HG02798 (cell line): Measurements from ENCODE around the gene FAM163B.

Experiments
- ATAC-seq: cut with Tn5 transposase; IDR thresholded peaks from one replicate; pipeline ENCODE4 v1.9.1; 2021; ENCODE audit warnings: mild to moderate bottlenecking; ENCODE audit not compliant: unreplicated experiment, poor library complexity

FAM163B gene

DNA sequence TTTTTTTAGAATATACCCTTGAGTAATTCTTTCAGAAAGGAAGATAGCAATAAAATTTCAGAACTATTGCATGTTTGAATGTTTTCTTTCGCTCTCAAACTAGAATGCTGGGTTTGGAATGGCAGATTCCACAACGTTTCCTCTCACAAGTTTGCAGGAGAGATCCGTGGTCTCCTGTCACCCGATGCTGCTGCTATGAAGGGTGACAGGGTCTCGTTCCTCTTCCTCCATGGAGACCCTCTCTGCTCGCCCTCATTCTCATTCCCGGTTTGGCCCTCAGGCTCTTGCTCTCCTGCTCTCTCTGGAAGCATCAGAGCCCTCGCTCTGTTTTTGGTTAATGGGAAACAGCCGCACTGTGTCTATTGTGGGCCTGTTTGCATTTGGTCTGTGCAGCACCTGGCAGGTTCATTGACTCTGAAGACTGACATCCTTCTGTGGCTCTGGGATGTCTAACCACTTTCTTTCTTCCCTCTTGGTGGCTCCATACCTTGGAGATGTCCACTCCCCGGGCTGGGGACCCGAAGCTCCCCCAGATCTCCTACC, 12.6 kb upstream of the FAM163B start:
- ATAC-seq, result no peak

DNA sequence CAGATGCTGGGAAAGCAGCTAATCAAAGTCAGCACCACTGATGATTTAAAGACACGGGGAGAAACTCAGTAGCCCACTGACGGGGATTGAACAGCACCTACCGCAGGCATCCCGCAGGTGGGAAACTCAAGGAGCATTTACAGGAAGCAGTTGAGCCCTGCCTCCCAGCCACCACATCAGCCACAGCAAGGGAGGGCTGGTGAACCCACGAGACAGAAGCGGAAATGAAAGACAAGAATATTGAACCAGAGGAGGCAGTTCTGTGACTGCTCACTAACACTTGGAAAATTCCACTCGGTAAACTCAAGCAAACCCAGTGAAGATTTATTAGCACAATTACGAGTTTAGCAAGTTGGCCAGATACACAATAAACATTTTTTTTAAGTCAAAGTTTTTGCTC, 10.6 kb upstream of the FAM163B start:
- no peak for ATAC-seq

DNA sequence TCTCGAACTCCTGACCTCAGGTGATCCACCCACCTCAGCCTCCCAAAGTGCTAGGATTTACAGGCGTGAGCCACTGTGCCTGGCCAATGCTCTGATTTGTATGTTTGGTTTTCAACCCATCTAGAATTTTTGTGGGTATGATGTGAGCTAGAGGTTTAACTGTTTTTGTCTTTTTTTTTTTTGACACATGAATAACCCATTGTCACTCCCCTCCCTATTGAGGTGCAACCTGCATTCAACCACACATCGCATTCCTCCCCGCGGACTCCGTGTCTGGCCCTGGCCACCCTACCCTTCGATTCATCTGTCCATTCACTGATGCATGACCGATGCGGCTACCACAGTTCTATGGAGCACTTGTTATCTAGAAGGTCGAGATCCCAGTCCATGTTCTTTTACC, 9.5 kb upstream of the FAM163B start:
- no peak for ATAC-seq

DNA sequence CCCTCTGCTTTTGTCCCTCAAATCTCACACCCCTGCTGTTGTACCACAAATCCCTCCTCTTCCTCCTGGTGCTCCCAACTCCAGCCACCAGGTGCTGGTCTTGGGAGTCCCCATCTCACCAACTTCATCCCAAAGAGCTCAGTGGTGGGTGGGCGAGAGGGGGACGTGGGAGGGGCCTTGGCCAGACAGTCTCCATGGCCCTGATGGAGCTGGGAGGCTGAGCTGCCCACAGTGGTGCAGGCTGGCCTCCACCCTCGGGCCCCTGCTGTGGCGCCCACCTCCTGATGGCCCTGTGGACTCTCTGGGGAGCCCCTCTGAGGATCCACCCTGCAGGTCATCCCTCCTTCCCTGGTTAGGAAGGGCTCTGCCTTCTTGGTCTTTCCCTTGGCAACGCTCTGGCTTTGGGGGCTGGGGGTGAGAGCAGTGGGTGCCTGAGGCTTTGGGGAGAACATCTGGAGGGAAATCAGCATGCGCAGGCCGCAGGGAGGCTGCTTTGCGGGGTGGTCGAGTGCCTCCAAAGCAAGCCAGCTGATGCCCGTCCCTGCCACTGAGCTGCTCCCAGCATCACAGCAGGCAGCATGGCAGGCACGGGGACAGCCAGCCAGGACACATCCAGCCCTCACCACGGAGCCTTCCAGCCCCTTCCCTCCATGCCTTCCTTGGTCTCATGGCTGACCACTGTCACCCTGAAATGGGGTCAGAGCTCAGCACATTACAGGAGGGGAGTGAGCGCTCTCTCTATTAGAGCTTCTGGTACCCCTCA, 7.6 kb upstream of the FAM163B start:
- ATAC-seq, result no peak

DNA sequence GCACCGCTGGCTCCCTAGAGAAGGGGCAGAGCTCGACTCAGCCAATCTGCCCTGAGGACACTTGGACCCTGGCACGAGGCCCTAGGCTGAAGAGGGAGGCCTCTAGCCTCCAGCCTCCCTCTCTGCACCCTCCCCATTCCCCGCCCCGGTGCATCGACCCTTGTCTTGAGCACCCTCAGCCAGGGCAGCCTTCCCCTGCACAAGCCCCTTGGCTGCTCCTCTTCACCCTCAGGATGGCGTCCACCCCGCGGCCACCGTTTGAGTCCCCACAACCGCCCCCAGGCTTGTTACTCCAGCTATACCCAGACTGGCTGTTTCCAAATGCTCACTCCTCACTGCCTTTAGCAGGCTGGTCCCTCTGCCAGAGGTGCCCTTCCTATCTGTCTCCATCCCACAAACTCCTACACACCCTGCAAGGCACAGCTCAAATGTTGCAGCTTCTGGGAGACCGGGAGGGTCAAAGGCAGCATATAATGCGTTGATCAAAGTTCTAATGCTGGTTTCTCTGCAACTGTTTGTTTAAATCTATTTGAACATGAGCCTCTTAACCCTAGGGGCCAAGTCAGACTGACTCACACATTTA, 6.5 kb upstream of the FAM163B start:
- ATAC-seq, result no peak

DNA sequence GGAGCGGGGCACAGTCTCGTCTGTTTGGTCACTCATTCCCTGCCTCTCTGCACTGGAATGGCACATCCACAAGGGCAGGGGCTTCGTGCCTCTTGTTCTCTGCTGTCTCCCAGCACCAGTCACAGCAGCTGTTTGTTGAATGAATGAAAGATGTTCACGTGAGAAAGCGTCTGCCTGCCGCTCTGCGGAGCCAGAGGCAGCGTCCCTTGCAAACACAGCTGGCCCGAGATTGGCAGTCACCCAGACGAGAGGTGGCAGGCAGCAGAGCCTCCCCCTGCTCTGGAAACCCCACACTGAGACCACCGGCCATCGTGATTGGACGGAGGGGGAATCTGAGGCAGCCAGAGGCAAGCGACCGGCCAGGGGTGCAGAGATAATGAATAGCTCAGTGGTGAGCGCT, 6.0 kb upstream of the FAM163B start:
- no peak for ATAC-seq

DNA sequence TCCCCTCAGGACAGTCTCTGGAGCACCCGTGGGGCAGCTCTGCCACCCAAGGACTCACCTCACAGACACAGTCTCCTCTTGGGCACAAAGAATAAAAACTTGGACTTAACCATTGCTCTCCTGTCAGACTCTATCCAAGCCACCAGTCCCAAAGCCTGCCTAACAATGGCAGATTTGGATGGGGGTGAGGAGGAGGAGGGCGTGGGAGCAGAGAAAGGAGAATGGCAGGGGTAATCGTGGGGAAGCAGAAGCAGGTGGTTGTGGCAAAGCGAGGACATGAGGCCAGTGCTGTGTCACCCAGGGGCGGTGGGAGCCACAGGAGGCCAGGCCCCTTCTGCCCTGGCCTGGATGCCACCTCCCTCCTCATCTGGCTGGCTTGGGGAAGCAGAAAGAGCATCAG, 5.5 kb upstream of the FAM163B start:
- no peak for ATAC-seq

DNA sequence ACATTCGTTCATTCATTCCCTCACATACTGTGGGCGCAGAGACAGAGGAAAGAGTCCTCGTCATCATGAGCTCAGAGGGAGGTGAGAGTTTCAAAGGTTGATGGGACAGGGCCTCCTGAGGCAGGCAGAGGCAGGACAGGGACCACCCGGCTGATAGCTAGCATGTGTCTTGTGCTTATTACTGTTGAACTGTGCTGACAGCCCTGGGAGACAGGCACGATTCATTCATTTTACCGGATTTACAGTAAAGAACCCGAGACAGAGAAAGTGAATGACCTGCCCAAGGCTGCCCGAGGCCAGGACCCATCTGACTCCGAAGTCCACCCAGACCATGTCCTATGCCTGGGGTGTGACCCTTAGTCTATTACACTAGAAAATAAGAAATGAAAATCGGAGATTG, 4.9 kb upstream of the FAM163B start:
- no peak for ATAC-seq

DNA sequence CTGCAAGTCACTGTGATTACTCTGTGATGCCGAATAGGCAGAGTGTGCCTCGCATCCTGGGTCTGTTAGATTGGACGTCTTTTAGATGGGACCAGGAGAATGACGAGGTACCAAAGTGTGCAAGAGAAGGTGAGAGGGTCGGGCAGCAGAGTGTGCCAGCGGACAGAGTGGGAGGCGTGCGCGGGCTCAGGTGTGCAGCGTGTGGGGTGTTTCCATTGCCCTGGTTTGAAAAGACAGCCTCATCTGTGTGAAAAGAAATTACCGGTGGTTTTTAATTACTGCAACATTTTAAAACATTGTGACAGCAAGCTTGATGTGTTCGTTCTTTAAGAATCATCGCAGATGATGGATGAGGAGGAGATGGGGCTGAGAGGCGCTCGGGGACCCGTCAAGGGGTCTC, 4.2 kb upstream of the FAM163B start:
- ATAC-seq, result no peak

DNA sequence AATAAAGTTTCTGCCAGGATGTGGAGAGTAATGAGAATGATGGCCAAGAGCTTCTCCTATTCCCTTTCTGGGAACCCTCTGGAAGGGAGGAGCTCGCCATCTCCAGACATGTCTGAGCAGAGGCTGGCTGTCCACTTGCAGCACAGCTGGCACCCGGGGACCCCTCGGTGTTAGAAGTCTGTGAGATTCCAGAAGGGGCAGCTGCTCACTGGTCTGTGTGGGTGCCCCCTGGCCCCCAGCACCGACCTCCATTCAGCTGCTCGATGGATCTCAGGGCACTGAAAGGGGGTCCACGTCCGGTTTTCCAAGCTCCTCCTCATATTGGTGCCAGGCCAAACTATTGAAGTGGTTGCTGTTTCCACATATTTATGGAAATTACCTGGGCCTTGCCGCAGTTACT, 3.6 kb upstream of the FAM163B start:
- ATAC-seq, result no peak

DNA sequence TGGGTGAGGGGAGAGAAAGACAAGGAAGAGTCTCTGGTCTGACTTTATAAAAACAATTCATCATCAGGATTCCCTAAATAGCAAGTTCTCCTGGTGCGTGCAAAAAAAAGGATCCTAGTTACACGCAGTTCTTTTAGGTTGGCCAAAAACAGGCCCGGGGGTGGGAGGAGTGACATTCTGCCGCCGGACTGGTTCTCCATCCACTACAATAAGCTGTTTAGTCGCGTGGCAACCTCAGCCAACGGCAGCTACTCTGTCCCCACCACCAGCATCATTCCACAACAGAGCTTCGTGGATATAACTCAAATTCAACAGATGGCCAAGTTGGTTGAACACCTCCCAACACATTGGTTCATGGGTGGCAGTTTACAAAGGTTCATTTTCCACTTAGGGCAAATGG, 2.9 kb upstream of the FAM163B start:
- no peak for ATAC-seq

DNA sequence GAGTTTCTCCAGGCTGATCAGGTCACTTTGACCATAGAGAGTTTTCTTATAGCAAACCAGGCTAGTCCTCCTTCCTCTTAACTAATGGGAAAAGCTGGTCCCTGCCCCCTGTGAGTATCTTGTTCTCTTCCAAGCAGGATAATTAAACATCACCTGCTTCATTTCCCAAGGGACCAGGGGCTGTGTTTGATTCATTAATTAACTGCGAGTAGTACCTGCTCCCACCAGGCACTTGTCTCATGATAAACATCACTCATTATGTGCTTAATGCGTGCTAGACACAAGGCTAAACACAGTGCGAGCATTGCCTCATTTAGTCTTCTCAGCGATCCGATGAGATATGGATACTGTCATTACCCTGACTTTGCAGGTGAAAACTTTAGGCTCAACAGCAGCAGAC, 1.7 kb upstream of the FAM163B start:
- ATAC-seq, result no peak

DNA sequence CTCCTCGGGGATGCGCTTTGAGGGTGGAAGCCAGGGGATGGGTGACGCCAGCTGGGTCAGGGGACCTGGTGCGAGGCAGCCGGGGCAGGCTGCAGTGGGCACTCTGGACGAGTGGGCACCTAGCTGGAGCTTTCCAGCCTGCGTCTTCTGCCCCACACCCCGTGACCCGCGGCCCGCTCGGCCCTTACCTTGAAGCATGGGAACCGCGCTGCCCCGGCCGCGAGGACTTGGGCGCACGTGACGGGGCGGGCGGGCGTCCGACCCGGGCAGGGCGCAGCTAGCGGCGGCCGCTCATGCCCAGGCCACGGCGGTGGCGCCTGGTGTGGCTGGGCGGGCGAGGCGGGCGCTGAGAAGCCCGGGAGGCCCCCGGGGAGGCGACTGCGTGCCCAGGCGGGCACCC, 300 bp downstream of the FAM163B start:
- no peak for ATAC-seq

DNA sequence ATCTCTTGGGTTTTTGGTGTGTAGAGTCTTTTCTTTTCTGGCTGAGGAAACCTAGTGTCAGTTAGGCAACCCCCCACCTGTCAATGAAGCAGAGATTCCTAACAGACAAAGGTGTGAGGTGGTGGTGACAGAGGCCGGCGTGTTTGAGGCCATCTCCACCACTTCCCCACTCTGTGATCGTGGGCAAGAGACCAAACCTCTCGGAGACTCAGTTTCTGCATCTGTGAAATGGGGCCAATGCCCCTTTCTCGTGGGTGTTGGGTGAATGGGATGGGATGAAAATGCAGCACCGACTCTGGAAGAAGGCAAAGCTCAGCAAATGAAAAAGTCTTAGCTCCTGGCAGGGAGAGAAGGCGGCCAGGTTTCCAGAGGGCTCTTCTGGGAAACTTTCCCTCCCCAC, 807 bp downstream of the FAM163B start:
- ATAC-seq, result no peak

DNA sequence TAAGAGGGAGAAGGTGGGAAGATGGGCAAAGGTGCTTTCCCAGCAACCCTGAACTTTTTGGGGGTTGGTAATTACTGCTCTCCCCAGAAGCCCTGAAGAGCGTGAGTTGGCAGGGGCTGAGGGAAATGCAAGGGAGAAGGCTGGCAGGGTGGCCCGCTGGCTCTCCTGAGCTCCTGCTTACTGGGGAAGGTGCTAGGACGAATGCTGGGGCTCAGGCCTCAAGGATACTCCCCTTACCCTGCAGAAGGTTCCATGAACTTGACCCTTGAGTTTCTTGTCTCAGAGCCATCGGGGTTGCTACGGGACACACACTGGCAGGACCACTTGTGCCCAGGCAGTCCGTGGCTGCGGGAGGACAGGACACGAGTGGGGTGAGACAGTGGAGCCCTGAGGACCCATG, 1.2 kb downstream of the FAM163B start:
- ATAC-seq, result no peak

DNA sequence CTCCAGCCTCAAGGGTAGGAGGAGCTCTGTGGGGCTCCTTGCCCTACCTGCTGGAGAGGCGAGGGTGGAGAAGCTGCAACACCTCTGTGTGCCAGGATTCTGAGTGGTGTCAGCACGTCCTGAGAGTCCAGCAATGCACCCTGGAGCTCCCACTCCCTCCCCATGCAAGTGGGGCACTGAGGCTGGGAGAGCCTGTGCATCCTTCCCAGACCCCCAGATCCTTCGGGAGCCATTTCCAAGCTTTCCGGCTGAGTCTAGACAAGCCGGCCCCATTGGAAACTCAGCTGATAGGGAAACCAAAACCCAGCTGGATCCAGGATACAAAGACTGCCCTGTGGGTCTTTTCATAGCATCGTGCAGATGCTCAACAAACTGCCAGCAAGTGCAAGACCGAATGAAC, 1.8 kb downstream of the FAM163B start:
- no peak for ATAC-seq

DNA sequence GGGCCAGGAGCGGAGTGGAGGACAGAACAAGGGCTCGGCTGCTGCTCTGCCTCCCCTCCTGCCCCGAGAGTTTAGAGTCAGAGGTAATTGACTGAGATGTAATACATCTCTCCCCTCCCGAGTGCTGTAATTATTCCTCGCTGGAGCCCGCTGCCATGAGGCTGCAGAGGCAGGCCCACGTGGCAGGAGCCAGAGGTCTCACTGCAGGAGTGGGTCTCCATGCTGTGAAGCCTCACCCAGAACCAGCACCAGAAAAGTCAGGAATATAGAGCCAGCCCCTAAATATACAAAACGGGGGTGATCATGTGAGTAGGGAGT, 2.5 kb downstream of the FAM163B start:
- no peak for ATAC-seq

DNA sequence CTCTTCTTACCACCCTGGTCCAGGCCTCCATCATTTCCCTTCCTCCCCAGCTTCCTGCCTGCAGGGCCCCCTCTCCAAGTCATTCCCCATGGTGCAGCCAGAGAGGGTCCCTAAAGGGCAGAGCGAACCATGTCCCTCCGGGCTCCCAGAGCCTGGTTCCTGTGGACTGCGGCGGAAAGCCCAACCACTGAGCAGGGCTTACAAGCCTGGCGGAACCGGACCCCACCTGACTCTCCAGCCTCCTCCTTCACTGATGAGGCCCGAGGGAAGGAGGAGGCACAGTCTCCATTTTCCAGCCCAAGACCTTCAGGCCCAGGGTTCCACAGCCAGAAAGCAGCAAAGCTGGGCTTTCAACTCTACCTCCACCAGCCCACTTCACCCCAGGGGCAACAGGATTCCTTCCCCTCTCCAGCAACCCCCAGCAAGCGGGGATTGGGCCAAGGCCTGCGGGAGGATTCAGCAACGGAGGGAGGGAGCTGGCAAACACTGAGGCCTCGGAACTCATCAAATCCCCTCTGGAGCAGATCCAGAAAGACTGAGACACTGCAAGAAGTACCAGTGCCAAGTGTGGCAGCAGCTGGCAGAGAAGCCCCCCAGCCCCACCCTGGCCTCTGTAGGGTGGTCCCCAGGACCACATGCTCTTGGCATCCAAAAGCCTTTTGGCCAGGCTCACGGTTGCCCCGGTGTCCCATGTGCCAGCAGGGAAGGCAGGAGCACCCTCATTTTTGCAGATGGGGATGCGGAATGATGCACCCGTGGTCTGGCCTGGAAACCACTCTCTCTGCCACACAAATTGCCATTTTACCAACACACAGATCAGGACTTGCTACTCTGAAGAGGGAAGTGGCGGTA, 3.1 kb downstream of the FAM163B start:
- no peak for ATAC-seq

DNA sequence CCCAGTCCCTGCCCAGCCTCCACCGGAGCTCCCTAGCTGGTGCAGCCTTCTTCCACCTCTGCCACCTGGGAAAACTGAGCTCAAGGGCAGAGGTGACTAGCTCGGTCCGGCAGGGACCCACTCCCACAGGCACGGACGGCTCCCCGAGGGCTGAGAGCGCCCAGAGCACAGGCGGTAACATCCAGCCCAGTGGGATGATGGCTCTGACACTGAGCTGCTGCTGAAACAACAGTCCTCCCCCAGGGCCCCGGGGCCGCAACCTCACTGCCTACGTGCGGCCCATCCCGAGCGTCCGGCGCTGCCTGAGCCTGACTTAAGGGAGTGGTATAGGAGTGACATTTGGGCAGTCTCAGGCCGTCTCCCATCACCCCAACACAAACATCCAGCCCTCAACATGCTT, 3.7 kb downstream of the FAM163B start:
- ATAC-seq, result no peak

DNA sequence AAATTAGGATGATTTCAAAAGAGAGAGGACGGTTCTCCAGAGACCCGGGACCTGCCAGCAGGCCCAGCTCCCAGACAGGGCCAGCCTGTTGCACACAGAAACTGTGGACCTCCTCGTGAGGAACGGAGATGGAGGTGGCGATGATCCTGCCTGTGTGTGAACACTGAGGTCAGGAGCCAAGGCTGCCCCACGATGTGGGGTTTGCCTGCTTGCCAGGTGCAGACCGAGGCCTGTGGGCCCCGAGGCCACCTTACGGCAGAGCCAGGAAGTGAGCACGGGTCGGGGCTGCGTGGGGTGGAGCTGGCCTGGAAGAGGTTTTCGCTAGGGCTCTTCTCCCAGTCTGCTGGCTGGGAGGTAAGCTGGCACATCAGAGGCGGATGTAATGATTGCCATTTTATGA, 4.3 kb downstream of the FAM163B start:
- ATAC-seq, result no peak

DNA sequence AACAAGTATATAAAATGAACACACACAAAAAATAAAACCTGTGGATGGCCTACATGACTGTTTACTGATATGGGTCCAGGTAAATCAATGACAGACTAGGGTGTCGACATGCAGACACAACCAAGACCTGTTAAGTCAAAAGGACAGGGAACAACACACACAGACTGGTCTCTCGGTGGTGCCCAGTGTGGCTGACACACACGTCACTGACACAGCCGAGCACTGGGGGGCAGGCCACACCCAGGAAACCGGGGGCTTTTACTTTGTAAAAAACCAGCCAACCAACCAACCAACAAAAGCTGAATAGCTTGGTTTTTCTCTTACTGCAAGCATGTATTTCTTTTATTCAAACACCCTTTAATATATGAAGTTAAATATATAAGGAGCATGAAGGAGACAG, 5.0 kb downstream of the FAM163B start:
- ATAC-seq, result no peak
